Heart right ventricle (tissue), 16 donors: ENCODE results near the gene UBE2E3. TPM values are rescaled to one million over a fixed set of nuclear protein-coding genes. Genes with fewer than 3 reads are reported as not detected.
"Not testable (repeated sequence)": the region's sequence is repeated elsewhere in the genome, so short reads cannot be mapped to it uniquely, and the experiment has no call there.

Source experiments
- ATAC-seq, 8 donors: fragments of 200-7000 bp; cut with Tn5 transposase; one replicate each; pipeline ENCODE4 v1.9.1; 2020; ENCODE audit warnings: mild to moderate bottlenecking in 8 of 8, moderate library complexity in 8 of 8, moderate number of reproducible peaks in 1 of 8
- DNase-seq, 2 donors: peaks; one replicate each; pipeline ENCODE4 v3.0.0-alpha.2; 2020
- H3K27ac ChIP-seq, 10 donors: fragments of 200-600 bp; sonication (generic) in 2 of 10; one replicate each; pipeline versions ENCODE4 v1.5.0 to v1.8.0; 2020 to 2022; ENCODE audit warnings: mild to moderate bottlenecking in 3 of 10
- H3K27me3 ChIP-seq, 7 donors: fragments of 200-600 bp; one replicate each; pipeline ENCODE4 v1.8.0; 2021 to 2022; ENCODE audit warnings: mild to moderate bottlenecking in 2 of 7
- H3K36me3 ChIP-seq, 9 donors: fragments of 200-600 bp; sonication (generic) in 1 of 9; one replicate each; pipeline versions ENCODE4 v1.5.0 to v1.8.0; 2020 to 2022; ENCODE audit warnings: mild to moderate bottlenecking in 2 of 9
- H3K4me1 ChIP-seq, 9 donors: fragments of 200-600 bp; sonication (generic) in 1 of 9; one replicate each; pipeline versions ENCODE4 v1.5.0 to v1.8.0; 2020 to 2022; ENCODE audit warnings: mild to moderate bottlenecking in 4 of 9
- H3K4me3 ChIP-seq, 10 donors: fragments of 200-600 bp; sonication (generic) in 2 of 10; one replicate each; pipeline versions ENCODE4 v1.5.0 to v1.8.0; 2020 to 2022; ENCODE audit warnings: mild to moderate bottlenecking in 7 of 10, moderate library complexity in 2 of 10
- H3K9me3 ChIP-seq, 11 donors: fragments of 200-600 bp in 10 of 11; sonication (generic) in 2 of 11; one replicate each; pipeline versions ENCODE4 v1.5.0 to v1.8.0; 2013 to 2022; ENCODE audit warnings: mild to moderate bottlenecking in 2 of 11, control low read depth in 1 of 11, moderate library complexity in 1 of 11
- WGBS, 2 donors: extraction: QIAGEN DNeasy Blood & Tissue Kit; methylation state at CpG; one replicate each; pipeline ENCODE4 v1.1.7; 2013; ENCODE audit warnings: inconsistent platforms in 1 of 2; 5-methylcytosine and 5-hydroxymethylcytosine counted together
- intact Hi-C, 10 donors: fragments of 100-400 bp; cut with DNase I; formaldehyde crosslinking; loops; one replicate each; pipeline versions ENCODE4 v1.11.1 to v1.14.2; 2022
- long read RNA-seq, 3 donors: library from polyadenylated mRNA; unstranded; transcript quantifications; one replicate each; pipeline ENCODE4 v2.0.0, GENCODE V29; 2020 to 2021
- polyA plus RNA-seq, 2 donors: library from polyadenylated mRNA; stranded (reverse); fragments of 200-250 nt; gene quantifications; one replicate each; pipeline ENCODE4 v1.2.3, GENCODE V29; 2013
- total RNA-seq, 10 donors: library from RNA; stranded (reverse); fragmentation: NEBNext Ultra II Directional in 3 of 10; extraction: Animal tissue kit (Norgen Biotek cat#: 25700) in 3 of 10; gene quantifications; one replicate each; pipeline versions ENCODE4 v1.2.1 to v1.2.4, GENCODE V29; 2021 to 2023
- TF ChIP-seq, protein P1 (sequence below), 9 donors: fragments of 200-600 bp; sonication (generic) in 2 of 9; IDR thresholded peaks; one replicate each; pipeline versions ENCODE4 v1.5.0 to v1.8.0; 2021 to 2022; ENCODE audit warnings: antibody characterized with exemption in 9 of 9, mild to moderate bottlenecking in 5 of 9, moderate library complexity in 1 of 9
- donor health status: Arrhythmogenic right ventricular cardiomyopathy.
- donor health status: ischemic (EF 13 %, LVEDD 7.1; RV severe dilation, severe dysfunction).
- donor health status: healthy with polysubstance abuse.
- donor health status: DM: no; HTN: yes; CAD: no.
- donor health status: DM: no; HTN: no; CAD: no.
- donor health status: ischemic (EF 25% LVEDD 6.9; RV normal size, moderate dysfunction).
- donor health status: ischemic (EF 25% LVEDD 5.7; RV mildly dilated, moderate dysfunction).
- donor health status: healthy.
- donor health status: DM: yes; HTN: yes; CAD: no.
- donor health status: Ischemic cardiomyopathy.
- donor health status: ischemic (EF 35%, LVEDD 5.7; RV mildly dilated, moderate dysfunction).
- donor health status: nonischemic (EF 11% LVEDD 7.7; RV severe dilation, severe dysfunction).
- donor health status: DM: yes; HTN: yes; CAD: no.
- donor health status: PGD.
- donor health status: ischemic (EF 29% LVEDD 5.4; RV normal size, mild dysfunction).
- donor health status: nonischemic (EF 23%, LVEDD 6.1; RV moderate dilation, normal function).

UBE2E3 gene
- total RNA-seq, result 10 to 100 TPM; 41.9 to 59.1 (median 54.9) TPM
- 10 to 100 TPM; 26.3 to 58.2 TPM for polyA plus RNA-seq
- long read RNA-seq, donor 1, transcript UBE2E3-202 (6 exons, 1,570 nt), result major isoform, 50 of 67 reads
- long read RNA-seq, donor 1, partial matches to known transcripts, result 8 of 67 reads
- long read RNA-seq, donor 1, other reads (novel, unspliced or antisense), result 9 of 67 reads
- long read RNA-seq, donor 2, transcript UBE2E3-202 (6 exons, 1,570 nt), result major isoform, 45 of 60 reads
- long read RNA-seq, donor 2, partial matches to known transcripts, result 8 of 60 reads
- long read RNA-seq, donor 2, other reads (novel, unspliced or antisense), result 4 of 60 reads
- long read RNA-seq, donor 3, transcript UBE2E3-202 (6 exons, 1,570 nt), result major isoform, 34 of 71 reads
- long read RNA-seq, donor 3, partial matches to known transcripts, result 32 of 71 reads
- long read RNA-seq, donor 3, other reads (novel, unspliced or antisense), result 4 of 71 reads

- TF ChIP-seq, protein P1, sequence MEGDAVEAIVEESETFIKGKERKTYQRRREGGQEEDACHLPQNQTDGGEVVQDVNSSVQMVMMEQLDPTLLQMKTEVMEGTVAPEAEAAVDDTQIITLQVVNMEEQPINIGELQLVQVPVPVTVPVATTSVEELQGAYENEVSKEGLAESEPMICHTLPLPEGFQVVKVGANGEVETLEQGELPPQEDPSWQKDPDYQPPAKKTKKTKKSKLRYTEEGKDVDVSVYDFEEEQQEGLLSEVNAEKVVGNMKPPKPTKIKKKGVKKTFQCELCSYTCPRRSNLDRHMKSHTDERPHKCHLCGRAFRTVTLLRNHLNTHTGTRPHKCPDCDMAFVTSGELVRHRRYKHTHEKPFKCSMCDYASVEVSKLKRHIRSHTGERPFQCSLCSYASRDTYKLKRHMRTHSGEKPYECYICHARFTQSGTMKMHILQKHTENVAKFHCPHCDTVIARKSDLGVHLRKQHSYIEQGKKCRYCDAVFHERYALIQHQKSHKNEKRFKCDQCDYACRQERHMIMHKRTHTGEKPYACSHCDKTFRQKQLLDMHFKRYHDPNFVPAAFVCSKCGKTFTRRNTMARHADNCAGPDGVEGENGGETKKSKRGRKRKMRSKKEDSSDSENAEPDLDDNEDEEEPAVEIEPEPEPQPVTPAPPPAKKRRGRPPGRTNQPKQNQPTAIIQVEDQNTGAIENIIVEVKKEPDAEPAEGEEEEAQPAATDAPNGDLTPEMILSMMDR (IDR thresholded peaks at IDR 0.05), result peak; percentile 49 to 78 (median 60)
- H3K9me3 ChIP-seq, result no peaks in the 10 kb centered on the region
- peak within 1 kb of the TSS; percentile 62 to 85 (median 72) for H3K4me3 ChIP-seq
- intact Hi-C loops, result loop anchor here in 1 of 10 donors (5.0 kb wide), 1 partner anchor 912 kb away; the partner anchor contains the start of gene ITPRID2
- H3K36me3 ChIP-seq, result peaks cover 0 to 19% (median 0%) of the 10 kb centered on the region in 9 donors
- 0% methylated on average over 54 to 106 of the region's 106 CpGs for WGBS, 2 donors
- H3K27me3 ChIP-seq, result no peaks in the 10 kb centered on the region
- ATAC-seq (peak; percentile 84 to 98 (median 92)), DNase-seq (peak; percentile 82 to 84)
- peaks cover 3 to 48% (median 38%) of the 10 kb centered on the region in 9 donors for H3K4me1 ChIP-seq
- peak within 1 kb of the TSS; percentile 65 to 96 (median 86) for H3K27ac ChIP-seq
Measured at GRCh38 chr2:180980106-180980942, at the start of gene UBE2E3. TSS of gene UBE2E3 (plus strand) at chr2:180980605. CDS start at chr2:180982043, 1,438 bp downstream.

- no peaks in the 10 kb centered on the region for H3K9me3 ChIP-seq
- H3K4me1 ChIP-seq, result no peaks in the 10 kb centered on the region
- no peak overlapping the region for H3K4me3 ChIP-seq
- H3K36me3 ChIP-seq, result no peaks in the 10 kb centered on the region
- no peak for DNase-seq
- H3K27ac ChIP-seq, result no peak overlapping the region
- TF ChIP-seq, protein P1 (IDR thresholded peaks at IDR 0.05), result no peak
- H3K27me3 ChIP-seq, result no peaks in the 10 kb centered on the region
- intact Hi-C loops, result no loop called here
- ATAC-seq, result no peak
Measured at GRCh38 chr2:180931841-180932240, 48.6 kb upstream of the UBE2E3 start.

GRCh38 chr2:180933332-180933731, 47.1 kb upstream of the UBE2E3 start:
- Histone ChIP-seq H3K36me3 (no peaks in the 10 kb centered on the region), H3K27me3 (no peaks in the 10 kb centered on the region), H3K4me3 (no peak overlapping the region), H3K9me3 (no peaks in the 10 kb centered on the region), H3K4me1 (no peaks in the 10 kb centered on the region), H3K27ac (no peak overlapping the region)
- ATAC-seq, result no peak
- TF ChIP-seq, protein P1 (IDR thresholded peaks at IDR 0.05), result no peak
- DNase-seq, result no peak
- 98 to 100% methylated on average over 1 of the region's 1 CpG for WGBS, 2 donors
- intact Hi-C loops, result no loop called here

GRCh38 chr2:180934911-180935310, 45.5 kb upstream of the UBE2E3 start:
- WGBS, 2 donors, result 49 to 63% methylated on average over 1 of the region's 1 CpG
- TF ChIP-seq, protein P1 (IDR thresholded peaks at IDR 0.05), result no peak

DNA sequence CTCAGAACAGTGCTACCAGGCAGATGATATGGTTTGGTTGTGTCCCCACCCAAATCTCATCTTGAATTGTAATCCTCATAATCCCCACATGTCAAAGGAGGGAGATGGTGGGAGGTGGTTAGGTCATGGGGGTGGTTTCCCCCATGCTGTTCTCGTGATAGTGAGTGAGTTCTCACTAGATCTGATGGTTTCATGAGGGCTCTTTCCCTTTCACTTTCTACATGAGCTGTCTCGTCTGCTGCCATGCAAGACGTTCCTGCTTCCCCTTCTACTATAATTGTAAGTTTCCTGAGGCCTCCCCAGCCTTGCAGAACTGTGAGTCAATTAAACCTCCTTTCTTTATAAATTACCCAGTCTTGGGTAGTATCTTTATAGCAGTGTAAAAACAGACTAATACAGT, 42.9 kb upstream of the UBE2E3 start:
- H3K4me3 ChIP-seq, H3K27me3 ChIP-seq, DNase-seq, ATAC-seq, H3K27ac ChIP-seq, H3K4me1 ChIP-seq, H3K9me3 ChIP-seq, H3K36me3 ChIP-seq, intact Hi-C loops: not testable (repeated sequence)
- 64 to 68% methylated on average over 3 of the region's 3 CpGs for WGBS, 2 donors

More at GRCh38 chr2:180934911-180935310, 45.5 kb upstream of the UBE2E3 start:
- H3K4me1 ChIP-seq, result no peaks in the 10 kb centered on the region
- no peaks in the 10 kb centered on the region for H3K27me3 ChIP-seq
- ATAC-seq (no peak), DNase-seq (no peak)
- no peaks in the 10 kb centered on the region for H3K9me3 ChIP-seq
- intact Hi-C loops, result no loop called here
- H3K4me3 ChIP-seq, result no peak overlapping the region
- no peaks in the 10 kb centered on the region for H3K36me3 ChIP-seq
- no peak overlapping the region for H3K27ac ChIP-seq
